ENCODE data around the gene IL20RB.

- TF ChIP-seq CTCF (optimal IDR thresholded peaks at IDR 0.05 in 1 of 3, IDR thresholded peaks at IDR 0.05 in 1 of 3, conservative IDR thresholded peaks at IDR 0.05 in 1 of 3; ENCODE audit: extremely low read depth in 1 of 3, insufficient read depth in 2 of 3, low read length in 3 of 3) (no peak), EZH2 (IDR thresholded peaks at IDR 0.05; ENCODE audit: low read length) (no peak)
Observed at GRCh38 chr3:136982033-136982432, 24.2 kb downstream of the IL20RB start.

All from keratinocyte (primary cell).